Endothelial cell of umbilical vein (primary cell): ENCODE results near the gene FAM53B. TPM values are rescaled to one million over a fixed set of nuclear protein-coding genes. Genes with fewer than 3 reads are reported as not detected.

ENCODE experiments used
- BruUV-seq: library from RNA; stranded (reverse); fragments of 400-500 nt; replicated peaks from 2 replicates; lab custom pipeline; 2021; lab: Mats Ljungman, UMichigan
- CTCF ChIA-PET: fragments of 300-600, 350-600 bp; sonication (Branson Sonifier 250); formaldehyde crosslinking; loops from one replicate; lab custom pipeline; 2021; ENCODE audit warnings: antibody characterized with exemption, inconsistent platforms; lab: Charles Lee
- POLR2A ChIA-PET: fragments of 300-600, 350-600 bp; sonication (Branson Sonifier 250); formaldehyde crosslinking; loops from one replicate; lab custom pipeline; 2021; ENCODE audit warnings: antibody characterized with exemption, inconsistent platforms; lab: Charles Lee
- DNase-seq: peaks from one replicate; pipeline ENCODE4 v3.0.0-alpha.2; 2011; ENCODE audit warnings: low read depth, low spot score
- FAIRE-seq: peaks from 2 replicates; lab custom pipeline; 2011; peaks lifted over from hg19 to GRCh38; lab: Jason Lieb, UNC
- H2AFZ ChIP-seq: 2 replicates; pipeline ENCODE4 v1.6.0; 2012; ENCODE audit warnings: low read depth, low read length, control low read depth, inconsistent platforms
- H3K27ac ChIP-seq: 2 replicates; pipeline ENCODE4 v1.5.1; 2011; ENCODE audit warnings: low read depth, mild to moderate bottlenecking, control low read depth, low read length, moderate library complexity; ENCODE audit not compliant: insufficient read depth
- H3K27me3 ChIP-seq, 2 experiments: 2 replicates each; pipeline versions ENCODE4 v1.6.0 to v1.6.1; 2011; ENCODE audit warnings: low read length in 2 of 2, mixed read lengths in 1 of 2; ENCODE audit not compliant: control insufficient read depth in 2 of 2, insufficient read depth in 2 of 2
- H3K36me3 ChIP-seq, 2 experiments: 2 replicates in 1 of 2; 3 replicates in 1 of 2; pipeline ENCODE4 v1.5.1; 2011; ENCODE audit warnings: low read length in 2 of 2, mild to moderate bottlenecking in 1 of 2, moderate library complexity in 1 of 2; ENCODE audit not compliant: control insufficient read depth in 2 of 2, insufficient read depth in 2 of 2; ENCODE audit errors: extremely low read depth in 1 of 2
- H3K4me1 ChIP-seq: 3 replicates; pipeline ENCODE4 v1.5.1; 2011; ENCODE audit warnings: mild to moderate bottlenecking, low read length; ENCODE audit not compliant: control insufficient read depth, insufficient read depth; ENCODE audit errors: extremely low read depth
- H3K4me2 ChIP-seq: 2 replicates; pipeline ENCODE4 v1.6.1; 2011; ENCODE audit warnings: low read length, control low read depth, mixed read lengths; ENCODE audit not compliant: insufficient read depth
- H3K4me3 ChIP-seq, 3 experiments: fragments of 200-600 bp in 1 of 3; sonication (generic), shearing (Covaris generic) in 1 of 3; replicated peaks in 1 of 3; 2 replicates each; pipeline ENCODE4 v1.5.1; 2011 to 2016; ENCODE audit warnings: control low read depth in 3 of 3, low read length in 3 of 3, mild to moderate bottlenecking in 2 of 3, inconsistent platforms in 1 of 3, low read depth in 1 of 3, moderate library complexity in 1 of 3; ENCODE audit not compliant: insufficient read depth in 1 of 3
- H3K79me2 ChIP-seq: 2 replicates; pipeline ENCODE4 v1.6.0; 2012; ENCODE audit warnings: low read length, inconsistent platforms; ENCODE audit not compliant: control insufficient read depth, insufficient read depth
- H3K9ac ChIP-seq: replicated peaks from 2 replicates; pipeline ENCODE3; 2011; ENCODE audit warnings: low read length, control low read depth; ENCODE audit not compliant: insufficient read depth; ENCODE audit errors: extremely low read depth
- H3K9me1 ChIP-seq: replicated peaks from 3 replicates; pipeline ENCODE4 v1.6.0; 2011; ENCODE audit warnings: mild to moderate bottlenecking, low read length; ENCODE audit not compliant: control insufficient read depth, insufficient read depth; ENCODE audit errors: extremely low read depth
- H3K9me3 ChIP-seq: replicated peaks from 2 replicates; pipeline ENCODE4 v1.5.1; 2012; ENCODE audit warnings: low read length, inconsistent platforms; ENCODE audit not compliant: control insufficient read depth, insufficient read depth
- H4K20me1 ChIP-seq: replicated peaks from 2 replicates; pipeline ENCODE3; 2011; ENCODE audit warnings: mild to moderate bottlenecking, low read length; ENCODE audit not compliant: control insufficient read depth, insufficient read depth; ENCODE audit errors: extremely low read depth
- EZH2 ChIP-seq: IDR thresholded peaks from 2 replicates; pipeline ENCODE4 v1.6.1; 2012; ENCODE audit warnings: borderline replicate concordance, low read depth, mild to moderate bottlenecking, moderate library complexity, low read length, inconsistent platforms; ENCODE audit not compliant: severe bottlenecking
- FOS ChIP-seq: IDR thresholded peaks from 2 replicates; pipeline ENCODE4 v1.6.1; 2011; ENCODE audit warnings: mild to moderate bottlenecking, low read length, moderate library complexity, borderline replicate concordance; ENCODE audit not compliant: insufficient read depth
- GATA2 ChIP-seq: IDR thresholded peaks from 2 replicates; pipeline ENCODE4 v1.7.0; 2011; ENCODE audit warnings: low read depth, mild to moderate bottlenecking, moderate library complexity, mixed read lengths, low read length; ENCODE audit not compliant: insufficient read length, insufficient read depth
- JUN ChIP-seq: IDR thresholded peaks from 2 replicates; pipeline ENCODE4 v1.6.1; 2011; ENCODE audit warnings: borderline replicate concordance, low read depth; ENCODE audit not compliant: insufficient read length, insufficient read depth
- MYC ChIP-seq: IDR thresholded peaks from one replicate; pipeline ENCODE4 v1.6.1; 2011; ENCODE audit warnings: mild to moderate bottlenecking, low read depth, low read length
- POLR2A ChIP-seq: IDR thresholded peaks from 2 replicates; pipeline ENCODE4 v1.6.1; 2012; ENCODE audit warnings: low read depth, mild to moderate bottlenecking, control low read depth, low read length
- POLR2AphosphoS5 ChIP-seq: IDR thresholded peaks from 2 replicates; pipeline ENCODE4 v1.6.1; 2012; ENCODE audit warnings: low read depth, mild to moderate bottlenecking, control low read depth, low read length, moderate library complexity; ENCODE audit not compliant: insufficient read depth
- dilution Hi-C: fragments of 300-500 bp; cut with MboI; formaldehyde crosslinking; loops from one replicate; pipeline ENCODE4 v1.15.0; 2019; ENCODE audit warnings: low sequenced_read_pairs; ENCODE audit not compliant: extremely low pct_ligation_motif_present
- intact Hi-C: fragments of 100-400 bp; cut with micrococcal nuclease; formaldehyde crosslinking; loops from one replicate; pipeline ENCODE4 v1.10.0; 2022
- polyA plus RNA-seq, 4 experiments: library from polyadenylated mRNA; depleted of rRNA in 3 of 4; stranded (reverse) in 3 of 4; unstranded in 1 of 4; fragments of >200 nt; gene quantifications; 2 replicates each; pipeline versions ENCODE4 v1.2.1 to v1.2.3, GENCODE V29; 2011 to 2012; ENCODE audit warnings: missing spikeins in 1 of 4
- total RNA-seq: library from RNA; stranded (reverse); gene quantifications from 2 replicates; pipeline ENCODE4 v1.2.3, GENCODE V29; 2021
- TF ChIP-seq, protein P1 (sequence below), 2 donors: IDR thresholded peaks; 1 replicate in 1 of 2; 2 replicates in 1 of 2; pipeline ENCODE4 v1.5.1; 2011; ENCODE audit warnings: low read length in 2 of 2, mild to moderate bottlenecking in 2 of 2, moderate library complexity in 2 of 2, control low read depth in 1 of 2, inconsistent platforms in 1 of 2, low read depth in 1 of 2; ENCODE audit not compliant: insufficient read depth in 1 of 2; ENCODE audit errors: extremely low read depth in 1 of 2
- TF ChIP-seq, protein P2 (sequence below): IDR thresholded peaks from 2 replicates; pipeline ENCODE4 v1.6.1; 2011; ENCODE audit not compliant: insufficient read depth, insufficient read length

The FAM53B gene
- total and polyA plus RNA-seq, 2 donors (not counting 3 experiments of a cell fraction or from before 2014, with no cell fraction given), result 8.5 to 21.1 TPM

DNA sequence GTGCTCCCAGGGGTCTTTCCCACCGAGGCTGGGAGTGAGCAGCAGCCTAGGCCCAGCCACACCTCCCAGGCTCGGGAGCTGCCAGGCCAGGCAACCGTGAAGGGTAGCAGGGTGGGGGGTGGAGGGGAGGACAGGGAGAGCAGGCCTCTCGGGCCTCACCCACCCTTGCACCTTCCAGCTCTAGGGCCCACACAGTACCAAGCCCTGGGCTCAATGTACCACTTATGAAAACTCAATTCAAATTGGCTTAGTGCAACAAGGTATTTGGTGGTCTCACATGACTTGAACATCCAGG is 127.4 kb downstream of the FAM53B start:
- Histone ChIP-seq H3K79me2 (no peaks in the 10 kb centered on the region), H3K36me3 (peaks cover 0 to 2% of the 10 kb centered on the region in 2 experiments), H4K20me1 (no peaks in the 10 kb centered on the region), H3K4me1 (peaks cover 7% of the 10 kb centered on the region), H3K4me2 (no peak overlapping the region), H3K9ac (no peak overlapping the region), H3K27me3 (no peaks in the 10 kb centered on the region), H3K27ac (no peak overlapping the region), H3K9me3 (no peaks in the 10 kb centered on the region), H2AFZ (no peak overlapping the region), H3K4me3 (no peak overlapping the region), H3K9me1 (no peaks in the 10 kb centered on the region)
- ChIA-PET POLR2A (no interaction called here), CTCF (no interaction called here)
- dilution Hi-C loops, result no loop called here
- DNase-seq (no peak), FAIRE-seq (no peak)
- TF ChIP-seq EZH2 (no peak), JUN (no peak), MYC (no peak), FOS (no peak), GATA2 (no peak), POLR2A (no peak), POLR2AphosphoS5 (no peak)
- TF ChIP-seq, protein P1, sequence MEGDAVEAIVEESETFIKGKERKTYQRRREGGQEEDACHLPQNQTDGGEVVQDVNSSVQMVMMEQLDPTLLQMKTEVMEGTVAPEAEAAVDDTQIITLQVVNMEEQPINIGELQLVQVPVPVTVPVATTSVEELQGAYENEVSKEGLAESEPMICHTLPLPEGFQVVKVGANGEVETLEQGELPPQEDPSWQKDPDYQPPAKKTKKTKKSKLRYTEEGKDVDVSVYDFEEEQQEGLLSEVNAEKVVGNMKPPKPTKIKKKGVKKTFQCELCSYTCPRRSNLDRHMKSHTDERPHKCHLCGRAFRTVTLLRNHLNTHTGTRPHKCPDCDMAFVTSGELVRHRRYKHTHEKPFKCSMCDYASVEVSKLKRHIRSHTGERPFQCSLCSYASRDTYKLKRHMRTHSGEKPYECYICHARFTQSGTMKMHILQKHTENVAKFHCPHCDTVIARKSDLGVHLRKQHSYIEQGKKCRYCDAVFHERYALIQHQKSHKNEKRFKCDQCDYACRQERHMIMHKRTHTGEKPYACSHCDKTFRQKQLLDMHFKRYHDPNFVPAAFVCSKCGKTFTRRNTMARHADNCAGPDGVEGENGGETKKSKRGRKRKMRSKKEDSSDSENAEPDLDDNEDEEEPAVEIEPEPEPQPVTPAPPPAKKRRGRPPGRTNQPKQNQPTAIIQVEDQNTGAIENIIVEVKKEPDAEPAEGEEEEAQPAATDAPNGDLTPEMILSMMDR (IDR thresholded peaks at IDR 0.05; ENCODE audit: extremely low read depth in 1 of 2, insufficient read depth in 1 of 2, low read depth in 1 of 2, low read length in 2 of 2), result no peak
- TF ChIP-seq, protein P2, sequence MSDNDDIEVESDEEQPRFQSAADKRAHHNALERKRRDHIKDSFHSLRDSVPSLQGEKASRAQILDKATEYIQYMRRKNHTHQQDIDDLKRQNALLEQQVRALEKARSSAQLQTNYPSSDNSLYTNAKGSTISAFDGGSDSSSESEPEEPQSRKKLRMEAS, result no peak
- intact Hi-C loops, result no loop called here
- no TSS peak for BruUV-seq
